Mononuclear cell (primary cell): Measurements from ENCODE around the gene MS4A10. TPM values are rescaled to one million over a fixed set of nuclear protein-coding genes. Genes with fewer than 3 reads are reported as not detected.
"Not testable (repeated sequence)": the region's sequence is repeated elsewhere in the genome, so short reads cannot be mapped to it uniquely, and the experiment has no call there.

Source experiments
- H3K27me3 ChIP-seq: 2 replicates; pipeline ENCODE4 v1.6.0; 2011; ENCODE audit warnings: low read length, control low read depth; ENCODE audit not compliant: insufficient read depth
- H3K4me1 ChIP-seq: 2 replicates; pipeline ENCODE4 v1.5.1; 2011; ENCODE audit warnings: mild to moderate bottlenecking, low read length, control low read depth; ENCODE audit not compliant: insufficient read depth
- H3K4me3 ChIP-seq: 2 replicates; pipeline ENCODE4 v1.5.1; 2011; ENCODE audit warnings: mild to moderate bottlenecking, low read length, moderate library complexity
- H3K9me3 ChIP-seq: 2 replicates; pipeline ENCODE4 v1.5.1; 2011; ENCODE audit warnings: low read depth, mild to moderate bottlenecking, control low read depth, low read length
- total RNA-seq: library from RNA; depleted of rRNA; stranded (reverse); fragments of >200 nt; gene quantifications from one replicate; pipeline ENCODE4 v1.2.3, GENCODE V29; 2012

The MS4A10 gene
- total RNA-seq, 1 donor = not detected

GRCh38 chr11:60816590-60817157 is 31.5 kb downstream of the MS4A10 start:
- Histone ChIP-seq H3K27me3 (no peaks in the 10 kb centered on the region), H3K4me3 (no peak overlapping the region), H3K9me3 (peaks cover 8% of the 10 kb centered on the region), H3K4me1 (no peaks in the 10 kb centered on the region)

- no peaks in the 10 kb centered on the region for H3K27me3 ChIP-seq
- H3K9me3 ChIP-seq = peaks cover 8% of the 10 kb centered on the region
- no peaks in the 10 kb centered on the region for H3K4me1 ChIP-seq
- H3K4me3 ChIP-seq = no peak overlapping the region
These were observed 32.9 kb downstream of the MS4A10 start for GRCh38 chr11:60818057-60818456.

- H3K9me3 ChIP-seq = peaks cover 2% of the 10 kb centered on the region
- no peaks in the 10 kb centered on the region for H3K27me3 ChIP-seq
- no peak overlapping the region for H3K4me3 ChIP-seq
- H3K4me1 ChIP-seq = no peaks in the 10 kb centered on the region
These were observed 36.9 kb downstream of the MS4A10 start for GRCh38 chr11:60821827-60822599.

GRCh38 chr11:60823745-60824306 is 38.7 kb downstream of the MS4A10 start:
- not testable (repeated sequence) for H3K4me3 ChIP-seq, H3K4me1 ChIP-seq, H3K27me3 ChIP-seq, H3K9me3 ChIP-seq

GRCh38 chr11:60825118-60825517 is 40.0 kb downstream of the MS4A10 start:
- H3K4me3 ChIP-seq = no peak overlapping the region
- no peaks in the 10 kb centered on the region for H3K4me1 ChIP-seq
- H3K9me3 ChIP-seq = no peaks in the 10 kb centered on the region
- H3K27me3 ChIP-seq = no peaks in the 10 kb centered on the region

GRCh38 chr11:60825790-60826189 is 40.7 kb downstream of the MS4A10 start:
- Histone ChIP-seq H3K4me1 (no peaks in the 10 kb centered on the region), H3K4me3 (no peak overlapping the region), H3K9me3 (no peaks in the 10 kb centered on the region), H3K27me3 (no peaks in the 10 kb centered on the region)

GRCh38 chr11:60830478-60831142 is 45.5 kb downstream of the MS4A10 start:
- H3K4me3 ChIP-seq = no peak overlapping the region
- peaks cover 18% of the 10 kb centered on the region for H3K4me1 ChIP-seq
- H3K27me3 ChIP-seq = peaks cover 2% of the 10 kb centered on the region
- H3K9me3 ChIP-seq = no peaks in the 10 kb centered on the region

GRCh38 chr11:60831143-60831500 is 46.0 kb downstream of the MS4A10 start:
- H3K27me3 ChIP-seq = peaks cover 2% of the 10 kb centered on the region
- no peak overlapping the region for H3K4me3 ChIP-seq
- H3K9me3 ChIP-seq = no peaks in the 10 kb centered on the region
- H3K4me1 ChIP-seq = peaks cover 23% of the 10 kb centered on the region

- Histone ChIP-seq H3K9me3 (no peaks in the 10 kb centered on the region), H3K4me3 (no peak overlapping the region), H3K4me1 (peaks cover 28% of the 10 kb centered on the region), H3K27me3 (peaks cover 2% of the 10 kb centered on the region)
These were observed 46.5 kb downstream of the MS4A10 start for GRCh38 chr11:60831501-60832079.

- Histone ChIP-seq H3K27me3 (peaks cover 2% of the 10 kb centered on the region), H3K4me3 (no peak overlapping the region), H3K9me3 (no peaks in the 10 kb centered on the region), H3K4me1 (peaks cover 36% of the 10 kb centered on the region)
These were observed 49.8 kb downstream of the MS4A10 start for GRCh38 chr11:60834742-60835533.

- Histone ChIP-seq H3K9me3 (no peaks in the 10 kb centered on the region), H3K27me3 (peaks cover 2% of the 10 kb centered on the region), H3K4me3 (no peak overlapping the region), H3K4me1 (peaks cover 36% of the 10 kb centered on the region)
These were observed 50.4 kb downstream of the MS4A10 start for GRCh38 chr11:60835534-60835846.

- Histone ChIP-seq H3K4me3 (no peak overlapping the region), H3K9me3 (no peaks in the 10 kb centered on the region), H3K4me1 (peaks cover 44% of the 10 kb centered on the region), H3K27me3 (peaks cover 2% of the 10 kb centered on the region)
These were observed 51.9 kb downstream of the MS4A10 start for GRCh38 chr11:60836866-60837515.

- Histone ChIP-seq H3K4me1 (peaks cover 53% of the 10 kb centered on the region), H3K9me3 (no peaks in the 10 kb centered on the region), H3K4me3 (no peak overlapping the region), H3K27me3 (no peaks in the 10 kb centered on the region)
These were observed 53.0 kb downstream of the MS4A10 start for GRCh38 chr11:60838132-60838531.
